Activated T-cell treated with anti-CD3 and anti-CD28 coated beads, Interleukin-2, amount 50 U/mL, for 4 hours (primary cell): ENCODE results near the gene DSN1. TPM values are rescaled to one million over a fixed set of nuclear protein-coding genes. Genes with fewer than 3 reads are reported as not detected.

ENCODE experiments used
- ATAC-seq, 2 donors: fragments of 200-7000 bp; cut with Tn5 transposase; one replicate each; pipeline ENCODE4 v1.10.0; 2021
- DNase-seq: peaks from one replicate; pipeline ENCODE4 v3.0.0-alpha.2; 2020
- H3K27me3 Mint-ChIP-seq: one replicate; pipeline ENCODE4 v1.8.0; 2021; ENCODE audit warnings: low read depth, mixed read lengths
- H3K36me3 Mint-ChIP-seq: one replicate; pipeline ENCODE4 v1.8.0; 2022; ENCODE audit warnings: mixed read lengths; ENCODE audit not compliant: insufficient read depth
- H3K4me1 Mint-ChIP-seq: one replicate; pipeline ENCODE4 v1.8.0; 2021; ENCODE audit warnings: low read depth, mixed read lengths
- H3K4me3 Mint-ChIP-seq: one replicate; pipeline ENCODE4 v1.8.0; 2021; ENCODE audit warnings: mild to moderate bottlenecking, moderate library complexity, mixed read lengths
- H3K9me3 Mint-ChIP-seq: one replicate; pipeline ENCODE4 v1.8.0; 2021; ENCODE audit warnings: mixed read lengths
- total RNA-seq, 3 donors: library from RNA; stranded (reverse); gene quantifications; one replicate each; pipeline ENCODE4 v1.2.1, GENCODE V29; 2021

Gene DSN1, protein sequence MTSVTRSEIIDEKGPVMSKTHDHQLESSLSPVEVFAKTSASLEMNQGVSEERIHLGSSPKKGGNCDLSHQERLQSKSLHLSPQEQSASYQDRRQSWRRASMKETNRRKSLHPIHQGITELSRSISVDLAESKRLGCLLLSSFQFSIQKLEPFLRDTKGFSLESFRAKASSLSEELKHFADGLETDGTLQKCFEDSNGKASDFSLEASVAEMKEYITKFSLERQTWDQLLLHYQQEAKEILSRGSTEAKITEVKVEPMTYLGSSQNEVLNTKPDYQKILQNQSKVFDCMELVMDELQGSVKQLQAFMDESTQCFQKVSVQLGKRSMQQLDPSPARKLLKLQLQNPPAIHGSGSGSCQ
- total RNA-seq: 10 to 100 TPM; 11.6 to 13.7 (median 13.1) TPM

DNA sequence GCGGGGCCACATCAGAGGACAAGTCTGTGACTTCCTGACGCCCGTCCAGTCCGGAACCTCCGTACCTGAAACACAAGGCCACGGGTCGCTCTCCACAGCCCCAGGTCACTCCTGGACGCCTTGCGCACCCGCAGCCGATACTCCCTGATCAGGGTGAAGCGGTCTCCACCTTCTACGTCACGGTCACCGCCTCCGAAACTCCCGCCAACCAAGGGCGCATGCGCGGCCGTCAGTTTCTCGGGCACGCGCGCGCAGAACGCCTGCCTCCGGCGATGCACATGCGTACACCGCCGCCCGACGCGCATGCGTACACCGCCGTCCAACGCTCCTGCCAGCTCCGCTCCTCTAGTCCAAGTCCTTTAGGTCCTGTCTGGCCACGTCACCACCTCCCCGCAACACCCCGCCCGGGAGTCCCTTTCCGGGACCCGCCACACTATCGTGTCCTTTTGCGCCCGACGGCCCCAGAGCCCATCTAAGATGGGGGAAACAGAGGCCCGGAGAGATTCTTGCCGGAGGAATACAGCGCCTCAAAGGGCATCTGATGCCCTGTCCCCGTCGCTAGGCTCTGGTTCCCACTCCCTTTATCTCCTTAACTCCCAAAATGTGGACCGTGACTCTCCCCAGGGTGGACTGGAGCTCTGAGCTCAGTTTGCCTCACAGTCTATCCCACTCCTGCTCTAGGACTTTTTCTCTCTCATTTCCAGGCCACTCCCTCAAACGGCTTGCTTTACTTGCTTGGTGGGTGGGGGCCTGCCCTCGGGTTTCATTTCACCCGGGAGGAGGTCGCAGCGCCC is at the start of gene DSN1:
Gene DSN1 (minus strand): TSS at position 167 of the 794 bp plus-strand sequence. CDS start 2,305 bp downstream, outside the sequence.
- H3K9me3 Mint-ChIP-seq: no peaks in the 10 kb centered on the region
- H3K4me3 Mint-ChIP-seq: peak within 1 kb of the TSS; percentile 87
- H3K27me3 Mint-ChIP-seq: no peaks in the 10 kb centered on the region
- ATAC-seq (peak; percentile 88 to 89), DNase-seq (peak; percentile 98)
- H3K4me1 Mint-ChIP-seq: peaks cover 11% of the 10 kb centered on the region
- H3K36me3 Mint-ChIP-seq: no peaks in the 10 kb centered on the region

DNA sequence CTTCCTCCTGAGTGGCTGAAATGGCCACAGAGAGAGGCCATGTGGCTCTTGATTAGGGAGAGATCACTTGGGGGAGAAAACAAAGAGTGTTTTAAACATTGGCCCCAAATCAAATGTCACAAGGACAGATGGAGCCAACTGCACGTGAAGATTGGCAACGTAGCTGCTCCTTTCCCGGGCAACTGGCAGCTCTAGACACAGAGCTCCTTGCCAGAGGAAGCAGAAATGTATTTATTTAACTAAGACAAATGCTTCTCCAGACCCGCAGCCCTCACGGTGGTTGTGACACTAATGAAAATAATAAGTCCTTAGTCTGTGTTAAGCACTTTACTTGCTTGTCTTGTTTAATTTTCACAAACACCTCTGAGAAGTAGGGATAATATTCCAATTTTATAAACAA is 49.6 kb upstream of the DSN1 start:
- Mint-ChIP-seq H3K4me3 (no peak overlapping the region), H3K4me1 (no peaks in the 10 kb centered on the region), H3K9me3 (no peaks in the 10 kb centered on the region), H3K36me3 (no peaks in the 10 kb centered on the region), H3K27me3 (no peaks in the 10 kb centered on the region)
- no peak for ATAC-seq
- DNase-seq: no peak

DNA sequence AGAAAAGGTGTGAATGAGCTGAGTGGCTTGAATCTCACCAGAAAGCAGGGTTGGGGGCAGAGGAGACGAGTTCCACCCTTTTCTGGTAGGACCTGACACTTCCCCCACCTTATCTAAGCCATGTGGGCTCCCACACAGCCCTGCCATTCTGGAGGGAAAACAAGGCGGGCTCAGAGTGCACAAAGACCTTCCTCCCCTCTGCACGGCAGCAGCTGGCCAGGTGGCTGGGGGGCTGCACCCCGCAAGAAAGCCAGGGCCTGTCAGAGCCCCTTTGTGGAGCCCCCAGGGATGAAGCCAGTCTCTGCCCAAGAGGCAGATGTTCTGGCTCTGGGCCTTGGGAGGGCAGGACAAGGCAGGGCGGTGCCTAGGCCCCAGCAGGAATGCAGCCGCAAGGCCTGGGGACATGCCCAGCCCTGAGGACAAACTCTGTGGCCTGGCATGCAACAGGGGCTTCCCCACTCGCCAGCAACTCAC is 48.4 kb upstream of the DSN1 start:
- no peak overlapping the region for H3K4me3 Mint-ChIP-seq
- H3K4me1 Mint-ChIP-seq: no peaks in the 10 kb centered on the region
- H3K27me3 Mint-ChIP-seq: no peaks in the 10 kb centered on the region
- DNase-seq (no peak), ATAC-seq (no peak)
- H3K9me3 Mint-ChIP-seq: no peaks in the 10 kb centered on the region
- no peaks in the 10 kb centered on the region for H3K36me3 Mint-ChIP-seq

DNA sequence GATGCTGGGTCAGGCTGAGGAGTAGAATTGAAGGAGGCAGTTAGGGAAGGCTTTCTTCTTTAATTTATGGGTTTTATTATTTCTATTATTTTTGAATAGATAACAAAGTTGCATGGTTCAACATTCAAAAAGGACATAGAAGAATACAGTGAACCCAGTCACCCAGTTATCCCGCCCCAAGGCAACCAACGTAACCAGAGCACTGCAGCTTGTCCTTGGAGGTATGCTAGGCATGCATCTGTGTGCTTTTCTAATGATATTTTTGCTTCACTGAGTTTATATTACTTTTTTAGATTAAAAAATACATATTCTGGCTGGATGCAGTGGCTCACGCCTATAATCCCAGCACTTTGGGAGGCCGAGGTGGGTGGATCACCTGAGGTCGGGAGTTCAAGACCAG is 47.4 kb upstream of the DSN1 start:
- ATAC-seq: no peak
- no peaks in the 10 kb centered on the region for H3K36me3 Mint-ChIP-seq
- H3K4me3 Mint-ChIP-seq: no peak overlapping the region
- no peaks in the 10 kb centered on the region for H3K4me1 Mint-ChIP-seq
- H3K9me3 Mint-ChIP-seq: no peaks in the 10 kb centered on the region
- no peak for DNase-seq
- H3K27me3 Mint-ChIP-seq: no peaks in the 10 kb centered on the region

DNA sequence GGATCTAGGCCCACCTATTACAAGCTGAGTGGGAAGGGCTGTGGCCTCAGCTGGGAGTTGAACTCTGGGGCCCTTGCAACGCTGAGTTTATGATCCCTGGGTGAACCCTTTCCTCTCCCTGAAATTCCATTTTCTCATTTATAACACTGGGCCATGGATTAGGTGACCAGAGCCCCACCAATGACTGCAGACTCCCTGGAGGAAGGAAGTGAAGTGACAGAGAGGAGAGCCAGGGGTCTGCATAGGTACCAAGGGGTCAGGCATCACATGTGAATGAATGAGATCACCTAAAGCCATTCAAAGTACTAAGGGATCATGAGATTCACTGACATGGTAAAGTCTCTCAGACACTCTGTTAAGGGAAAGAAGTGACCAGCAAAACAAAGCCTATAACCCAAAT is 46.5 kb upstream of the DSN1 start:
- Mint-ChIP-seq H3K36me3 (no peaks in the 10 kb centered on the region), H3K4me3 (no peak overlapping the region), H3K27me3 (no peaks in the 10 kb centered on the region), H3K4me1 (no peaks in the 10 kb centered on the region), H3K9me3 (no peaks in the 10 kb centered on the region)
- DNase-seq: no peak
- no peak for ATAC-seq

DNA sequence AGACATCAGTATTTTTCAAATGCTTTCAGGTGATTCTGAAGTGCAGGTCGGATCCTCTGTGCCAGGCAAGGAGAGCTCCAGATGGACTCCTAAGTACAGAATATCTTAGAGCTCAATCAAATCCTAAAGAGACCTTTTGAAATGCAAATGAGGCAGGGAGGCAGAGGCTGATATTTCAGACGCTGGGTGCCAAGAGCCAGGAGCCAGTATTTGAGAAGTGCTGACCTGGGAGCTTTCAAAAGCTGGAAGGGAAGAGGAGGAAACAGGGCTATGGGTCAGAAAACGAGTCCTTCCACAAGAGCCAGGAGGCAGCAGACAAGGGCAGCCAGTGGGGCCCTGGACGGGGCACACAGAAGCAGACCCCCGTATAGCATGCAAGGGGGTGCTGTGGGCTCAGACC is 46.1 kb upstream of the DSN1 start:
- Mint-ChIP-seq H3K27me3 (no peaks in the 10 kb centered on the region), H3K9me3 (no peaks in the 10 kb centered on the region), H3K36me3 (no peaks in the 10 kb centered on the region), H3K4me1 (no peaks in the 10 kb centered on the region), H3K4me3 (no peak overlapping the region)
- ATAC-seq (no peak), DNase-seq (no peak)

DNA sequence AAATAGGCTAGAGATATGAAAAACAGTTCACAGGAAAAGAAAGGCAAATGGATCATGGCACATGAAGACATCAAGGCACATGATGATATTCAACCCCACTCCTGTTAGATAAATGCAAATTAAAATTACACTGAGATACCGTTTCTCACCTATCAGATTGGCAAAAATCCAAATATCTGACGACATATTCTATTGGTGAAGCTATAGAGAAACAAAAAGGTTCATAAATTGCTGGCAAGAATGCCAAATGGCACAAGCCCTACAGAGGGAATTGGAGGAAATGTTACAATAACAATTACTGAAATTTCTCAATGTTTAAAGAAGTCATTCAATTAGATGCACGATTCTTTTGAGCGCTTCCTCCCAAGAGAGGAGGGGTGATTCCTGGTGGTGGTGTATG is 45.3 kb upstream of the DSN1 start:
- Mint-ChIP-seq H3K36me3 (no peaks in the 10 kb centered on the region), H3K4me3 (no peak overlapping the region), H3K9me3 (no peaks in the 10 kb centered on the region), H3K4me1 (no peaks in the 10 kb centered on the region), H3K27me3 (no peaks in the 10 kb centered on the region)
- ATAC-seq: no peak
- no peak for DNase-seq

DNA sequence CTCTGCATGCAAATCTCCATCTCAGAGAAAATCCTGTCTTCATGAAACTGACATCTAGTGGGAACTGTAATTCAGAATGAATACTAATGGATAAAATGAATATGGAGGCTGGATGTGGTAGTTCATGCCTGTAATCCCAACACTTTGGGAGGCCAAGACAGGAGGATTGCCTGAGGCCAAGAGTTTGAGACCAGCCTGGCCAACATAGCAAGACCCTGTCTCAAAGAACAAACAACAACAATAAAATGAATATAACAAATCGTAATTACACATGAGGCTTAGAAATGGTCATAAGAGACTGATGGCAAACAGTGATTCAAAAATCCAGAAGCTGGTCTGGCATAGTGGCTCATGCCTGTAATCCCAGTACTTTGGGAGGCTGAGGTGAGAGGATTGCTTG is 44.6 kb upstream of the DSN1 start:
- no peaks in the 10 kb centered on the region for H3K9me3 Mint-ChIP-seq
- H3K36me3 Mint-ChIP-seq: no peaks in the 10 kb centered on the region
- H3K4me3 Mint-ChIP-seq: no peak overlapping the region
- H3K27me3 Mint-ChIP-seq: no peaks in the 10 kb centered on the region
- H3K4me1 Mint-ChIP-seq: no peaks in the 10 kb centered on the region
- DNase-seq: no peak
- no peak for ATAC-seq

DNA sequence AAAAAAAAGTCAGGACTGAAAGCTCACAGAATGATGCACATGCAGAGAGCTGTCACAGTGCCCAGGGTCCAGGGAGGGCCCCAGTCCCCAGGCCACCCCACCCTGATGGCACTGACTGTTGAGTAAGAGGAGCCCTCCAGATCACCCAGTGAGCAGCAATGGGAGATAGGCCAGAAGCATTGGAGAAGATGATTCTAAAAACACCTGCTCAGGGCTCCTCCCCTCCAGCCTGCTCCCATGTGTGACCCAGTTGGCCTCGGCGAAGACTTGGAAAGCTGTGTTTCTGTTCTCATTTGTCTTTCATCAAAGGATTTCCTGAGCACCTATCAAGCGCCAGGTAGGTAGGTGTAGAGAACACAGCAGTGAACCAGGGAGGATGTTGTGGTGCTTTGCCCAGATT is 43.9 kb upstream of the DSN1 start:
- Mint-ChIP-seq H3K27me3 (no peaks in the 10 kb centered on the region), H3K4me3 (no peak overlapping the region), H3K4me1 (no peaks in the 10 kb centered on the region), H3K36me3 (no peaks in the 10 kb centered on the region), H3K9me3 (no peaks in the 10 kb centered on the region)
- DNase-seq (no peak), ATAC-seq (no peak)

DNA sequence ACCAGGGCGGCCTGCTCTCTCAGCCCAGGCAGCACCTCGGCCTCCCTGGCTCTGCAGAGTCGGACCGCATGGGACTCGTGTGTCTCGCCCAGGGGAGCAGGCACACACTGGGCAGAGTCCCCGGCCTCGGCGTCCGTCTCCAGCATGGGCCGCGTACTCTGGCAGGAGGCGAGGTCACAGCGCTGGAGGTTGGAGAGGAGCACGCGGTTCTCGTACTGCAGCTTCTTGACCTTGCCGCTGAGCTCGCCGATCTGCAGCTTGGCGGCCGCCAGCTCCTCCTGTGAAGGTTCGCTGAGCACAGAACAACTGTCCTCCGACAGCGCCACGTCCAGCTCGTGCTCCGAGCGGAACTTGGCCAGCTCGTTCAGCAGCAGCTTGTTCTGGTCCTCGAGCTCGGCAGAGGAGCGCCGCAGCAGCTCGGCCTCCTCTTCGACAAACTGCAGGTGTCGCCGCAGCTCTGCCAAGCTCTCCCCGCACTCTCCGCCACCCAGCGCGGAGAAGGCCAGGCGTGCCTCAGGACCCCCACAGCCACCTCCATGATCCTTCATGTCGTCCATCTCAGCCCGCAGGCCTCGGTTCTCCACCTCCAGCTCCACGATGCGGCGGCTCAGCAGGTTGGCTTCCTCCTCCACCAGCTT is 42.0 kb upstream of the DSN1 start:
- ATAC-seq (no peak), DNase-seq (no peak)
- Mint-ChIP-seq H3K4me1 (no peaks in the 10 kb centered on the region), H3K4me3 (no peak overlapping the region), H3K27me3 (no peaks in the 10 kb centered on the region), H3K36me3 (no peaks in the 10 kb centered on the region), H3K9me3 (no peaks in the 10 kb centered on the region)

DNA sequence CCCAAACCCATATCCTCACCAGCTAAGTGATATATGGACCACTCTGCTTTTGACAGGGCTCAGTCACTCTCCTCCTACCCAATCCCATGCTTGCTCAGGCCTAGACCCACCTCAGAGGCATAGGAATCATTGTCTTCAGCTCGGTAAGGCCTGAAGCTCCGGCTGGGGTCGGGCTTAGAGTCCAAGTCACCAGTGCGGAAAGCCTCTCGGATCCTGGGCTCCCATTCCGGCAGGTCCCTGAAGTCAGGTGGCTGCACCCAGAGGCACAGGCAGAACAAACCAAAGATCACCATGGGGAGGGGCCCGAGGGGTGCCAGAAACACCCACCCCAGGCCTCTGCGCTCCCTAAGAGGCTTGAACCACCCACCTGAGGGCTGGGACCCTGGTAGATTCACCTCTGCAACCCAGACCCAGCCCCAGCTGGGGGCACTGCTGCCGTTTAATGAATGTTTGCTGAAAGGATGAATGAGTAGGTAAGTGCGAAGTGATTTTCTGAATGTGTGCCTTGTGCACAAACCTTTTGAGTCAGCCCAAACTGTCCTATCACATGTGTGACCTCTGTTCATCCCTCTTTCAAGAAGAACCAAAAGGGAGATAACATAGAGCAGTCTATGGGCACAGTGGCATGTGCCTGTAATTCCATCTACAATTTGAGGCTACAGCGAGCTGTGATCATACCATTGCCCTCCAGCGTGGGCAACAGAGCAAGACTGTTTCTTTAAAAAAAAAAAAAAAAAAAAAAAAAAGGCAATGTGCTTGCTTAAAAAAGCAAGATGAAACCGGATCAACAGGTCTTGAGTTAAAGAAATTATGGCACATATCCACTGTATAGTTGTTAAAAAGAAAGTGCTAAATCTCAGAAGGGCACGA is 39.3 kb upstream of the DSN1 start:
- H3K36me3 Mint-ChIP-seq: no peaks in the 10 kb centered on the region

DNA sequence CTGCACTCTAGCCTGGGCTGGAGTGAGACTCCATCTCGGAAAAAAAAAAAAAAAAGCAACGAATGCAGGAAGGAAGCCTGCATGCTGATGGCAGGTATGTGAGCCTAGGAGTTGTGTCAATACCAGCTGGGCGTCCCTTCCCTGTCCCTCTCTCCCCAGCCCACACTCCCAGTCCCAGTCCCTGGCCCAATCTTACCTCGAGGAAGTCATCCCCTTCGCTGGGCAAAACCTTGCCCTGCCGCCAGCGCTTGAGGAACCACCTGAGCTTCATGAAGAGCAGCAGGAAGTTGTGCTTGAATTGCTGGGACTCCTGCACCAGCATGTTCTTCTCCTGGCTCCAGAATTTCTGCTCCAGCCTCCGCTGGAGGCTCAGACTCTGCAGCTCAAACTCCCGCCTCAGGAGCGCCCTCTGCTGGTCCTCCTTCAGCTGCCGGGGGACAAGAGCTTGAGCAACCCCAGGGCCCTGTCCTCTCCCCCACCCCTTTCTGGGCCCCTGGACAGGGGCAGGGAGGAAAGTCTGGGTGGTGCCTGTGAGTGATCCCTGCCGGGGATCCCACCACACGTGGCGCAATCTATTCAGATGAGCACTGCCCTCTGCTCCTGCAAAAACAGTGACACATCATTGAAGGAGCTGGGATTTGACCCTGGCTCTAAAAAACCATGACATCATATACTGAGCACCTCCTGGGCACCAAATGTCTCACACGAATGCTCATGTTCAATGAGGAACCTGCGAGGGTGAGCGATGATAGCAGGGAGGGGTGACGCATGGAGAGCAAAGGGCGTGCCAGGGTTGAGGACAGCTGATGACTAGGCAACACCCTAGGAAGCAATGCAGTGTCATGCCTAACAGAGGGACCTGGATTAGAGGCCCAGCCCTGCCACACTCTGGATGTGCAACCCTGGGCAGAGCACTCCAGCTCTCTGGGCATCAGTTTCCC is 35.0 kb upstream of the DSN1 start:
- Mint-ChIP-seq H3K4me1 (peaks cover 3% of the 10 kb centered on the region), H3K36me3 (no peaks in the 10 kb centered on the region), H3K27me3 (no peaks in the 10 kb centered on the region), H3K9me3 (no peaks in the 10 kb centered on the region), H3K4me3 (no peak overlapping the region)
- peak; percentile 68 for DNase-seq
- ATAC-seq: peak; percentile 73 to 76

More for the DNA sequence above, 39.3 kb upstream of the DSN1 start:
- peaks cover 3% of the 10 kb centered on the region for H3K4me1 Mint-ChIP-seq
- DNase-seq (no peak), ATAC-seq (no peak)
- no peaks in the 10 kb centered on the region for H3K9me3 Mint-ChIP-seq
- H3K27me3 Mint-ChIP-seq: no peaks in the 10 kb centered on the region
- no peak overlapping the region for H3K4me3 Mint-ChIP-seq

DNA sequence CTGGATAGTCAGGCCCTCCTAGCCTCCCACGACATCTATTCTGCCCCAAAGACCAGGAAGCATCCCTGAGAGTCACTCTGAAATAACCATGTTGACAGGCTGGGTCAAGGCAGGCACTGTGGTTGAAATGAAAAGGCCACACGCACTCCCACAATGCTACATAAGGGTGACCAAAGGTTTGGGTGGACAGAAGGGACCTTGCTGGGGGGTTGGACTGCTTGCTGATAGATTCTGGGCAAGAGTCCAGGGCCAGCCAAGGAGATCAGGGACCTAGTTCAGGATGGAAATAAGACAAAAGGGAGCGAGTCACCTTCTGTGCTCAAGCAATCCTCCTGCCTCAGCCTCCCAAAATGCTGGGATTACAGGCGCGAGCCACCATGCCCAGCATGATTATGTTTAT is 32.5 kb upstream of the DSN1 start:
- Mint-ChIP-seq H3K27me3 (no peaks in the 10 kb centered on the region), H3K4me3 (no peak overlapping the region), H3K4me1 (peaks cover 3% of the 10 kb centered on the region), H3K9me3 (no peaks in the 10 kb centered on the region), H3K36me3 (no peaks in the 10 kb centered on the region)
- no peak for ATAC-seq
- DNase-seq: no peak
